A204.1 (cell line): ENCODE measurements around the gene GRB2.

ENCODE experiments used
- FAIRE-seq: peaks from 2 replicates; lab custom pipeline; 2012; peaks lifted over from hg19 to GRCh38; lab: Jason Lieb, UNC

The GRB2 gene

GRCh38 chr17:75277664-75278071, 127.8 kb downstream of the GRB2 start:
- no peak for FAIRE-seq

- no peak for FAIRE-seq
Measured at GRCh38 chr17:75273977-75274708, 131.3 kb downstream of the GRB2 start.

DNA sequence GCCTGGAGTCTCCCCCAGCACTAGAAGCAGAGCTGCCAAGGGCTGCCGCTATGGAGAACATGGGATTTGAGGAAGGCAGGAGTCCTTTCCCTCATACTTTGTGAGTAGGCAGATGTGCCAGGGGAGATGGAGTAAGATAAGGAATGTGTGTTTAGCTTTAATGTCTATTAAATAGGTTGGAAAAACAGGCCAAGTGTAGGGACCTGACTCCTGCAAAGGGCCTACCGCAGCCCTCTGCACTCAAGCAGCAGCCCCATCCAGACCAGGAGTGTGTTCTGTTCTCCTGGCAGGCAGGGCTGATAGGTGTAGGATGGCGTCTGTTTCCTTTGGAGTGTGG, 132.7 kb downstream of the GRB2 start:
- FAIRE-seq = no peak

DNA sequence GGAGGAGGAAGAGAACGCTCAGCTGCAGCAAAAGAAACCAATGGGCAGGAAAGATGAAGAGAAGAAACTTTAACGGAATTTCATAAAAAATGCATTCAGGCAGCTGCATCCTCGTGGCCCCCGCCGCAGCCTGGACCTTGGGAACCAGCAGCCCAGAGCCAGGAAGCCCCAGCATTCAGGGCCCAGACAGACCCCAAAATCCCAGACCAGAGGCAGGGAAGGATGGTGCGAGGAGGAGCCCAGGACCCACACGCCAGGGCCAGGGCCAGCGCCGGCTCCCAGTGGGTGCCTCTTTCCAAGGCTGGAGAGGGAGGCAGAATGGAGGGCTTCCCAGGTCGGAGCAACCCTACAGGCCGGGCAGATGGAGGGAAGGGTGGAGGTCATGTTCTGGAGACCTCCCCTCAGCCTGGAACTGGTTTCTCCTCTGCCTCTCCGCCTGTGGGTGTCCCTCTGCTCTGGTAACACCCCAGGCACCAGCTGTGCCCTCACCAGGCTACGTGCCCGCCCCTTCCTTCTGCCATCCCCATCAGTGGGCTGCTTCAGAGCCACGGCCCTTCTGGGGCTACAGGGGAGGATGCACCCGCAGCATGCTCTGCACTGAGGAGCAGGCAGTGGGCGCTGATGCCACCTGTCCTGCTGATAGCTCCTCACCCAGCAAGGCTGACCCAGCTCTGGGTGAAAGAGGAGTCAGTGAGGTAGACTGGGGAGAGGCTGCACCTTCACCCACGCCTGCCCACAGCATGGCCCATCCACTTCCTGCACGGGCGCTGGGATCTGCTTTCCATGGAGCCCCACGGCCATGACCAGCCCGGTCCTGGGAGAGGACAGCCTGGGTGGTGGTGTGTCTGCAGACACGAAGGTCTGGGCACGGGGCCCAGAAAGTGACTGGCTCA, 133.3 kb downstream of the GRB2 start:
- FAIRE-seq = no peak

GRCh38 chr17:75271233-75271954, 134.1 kb downstream of the GRB2 start:
- FAIRE-seq = no peak

DNA sequence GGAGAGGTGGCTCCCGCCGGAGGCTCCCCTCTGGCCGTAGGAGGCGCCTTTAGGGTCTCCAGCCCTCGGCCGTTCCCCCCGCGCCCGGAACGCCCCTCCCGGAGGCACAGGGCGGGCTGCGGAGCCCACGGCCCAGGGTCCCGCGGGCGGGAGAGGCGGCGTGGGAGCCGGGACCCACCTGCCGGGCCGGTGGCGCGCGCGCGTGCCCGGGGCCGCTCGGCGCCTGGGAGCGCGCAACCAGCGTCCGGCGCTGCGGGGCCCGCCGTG, 134.6 kb downstream of the GRB2 start, which contains the start of gene MIF4GD:
MIF4GD (minus strand) TSS at position 266 of the 267 bp plus-strand sequence. CDS start 1,036 bp downstream, outside the sequence.
- FAIRE-seq = no peak

GRCh38 chr17:75270218-75270965, 135.1 kb downstream of the GRB2 start:
- no peak for FAIRE-seq

DNA sequence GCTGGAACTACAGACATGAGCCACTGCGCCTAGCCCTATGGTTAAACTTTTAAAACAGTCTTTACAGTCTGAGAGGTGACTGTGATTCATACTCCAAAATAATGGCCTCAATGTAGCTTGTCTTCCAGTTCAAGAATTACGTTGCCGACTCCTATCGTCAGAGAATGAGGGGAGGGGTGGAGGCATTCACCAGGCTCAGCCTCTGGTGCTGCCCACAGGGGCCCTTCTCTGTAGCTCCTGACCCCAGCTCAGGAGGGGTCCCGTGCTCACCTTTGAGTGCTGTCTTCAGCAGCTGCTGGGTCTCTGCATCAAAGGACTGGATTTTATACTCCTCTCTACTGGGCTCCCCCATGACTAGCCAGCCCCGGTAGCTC, 135.6 kb downstream of the GRB2 start:
- no peak for FAIRE-seq
